Endothelial cell of umbilical vein (primary cell): ENCODE data around the gene ACYP2.

Source experiments
- CTCF ChIP-seq, 2 donors: IDR thresholded peaks; 1 replicate in 1 of 2; 2 replicates in 1 of 2; pipeline ENCODE4 v1.5.1; 2011; ENCODE audit warnings: low read length in 2 of 2, mild to moderate bottlenecking in 2 of 2, moderate library complexity in 2 of 2, control low read depth in 1 of 2, inconsistent platforms in 1 of 2, low read depth in 1 of 2; ENCODE audit not compliant: insufficient read depth in 1 of 2; ENCODE audit errors: extremely low read depth in 1 of 2
- EZH2 ChIP-seq: IDR thresholded peaks from 2 replicates; pipeline ENCODE4 v1.6.1; 2012; ENCODE audit warnings: borderline replicate concordance, low read depth, mild to moderate bottlenecking, moderate library complexity, low read length, inconsistent platforms; ENCODE audit not compliant: severe bottlenecking
- FOS ChIP-seq: IDR thresholded peaks from 2 replicates; pipeline ENCODE4 v1.6.1; 2011; ENCODE audit warnings: mild to moderate bottlenecking, low read length, moderate library complexity, borderline replicate concordance; ENCODE audit not compliant: insufficient read depth
- GATA2 ChIP-seq: IDR thresholded peaks from 2 replicates; pipeline ENCODE4 v1.7.0; 2011; ENCODE audit warnings: low read depth, mild to moderate bottlenecking, moderate library complexity, mixed read lengths, low read length; ENCODE audit not compliant: insufficient read length, insufficient read depth
- MAX ChIP-seq: IDR thresholded peaks from 2 replicates; pipeline ENCODE4 v1.6.1; 2011; ENCODE audit not compliant: insufficient read depth, insufficient read length
- MYC ChIP-seq: IDR thresholded peaks from one replicate; pipeline ENCODE4 v1.6.1; 2011; ENCODE audit warnings: mild to moderate bottlenecking, low read depth, low read length
- POLR2A ChIP-seq: IDR thresholded peaks from 2 replicates; pipeline ENCODE4 v1.6.1; 2012; ENCODE audit warnings: low read depth, mild to moderate bottlenecking, control low read depth, low read length
- POLR2AphosphoS5 ChIP-seq: IDR thresholded peaks from 2 replicates; pipeline ENCODE4 v1.6.1; 2012; ENCODE audit warnings: low read depth, mild to moderate bottlenecking, control low read depth, low read length, moderate library complexity; ENCODE audit not compliant: insufficient read depth

GRCh38 chr2:54261537-54261936 lies 146.1 kb downstream of the ACYP2 start:
- TF ChIP-seq CTCF (IDR thresholded peaks at IDR 0.05; ENCODE audit: extremely low read depth in 1 of 2, insufficient read depth in 1 of 2, low read depth in 1 of 2, low read length in 2 of 2) (no peak), EZH2 (no peak), POLR2A (no peak), POLR2AphosphoS5 (no peak), MAX (no peak), FOS (no peak), MYC (no peak), GATA2 (no peak)
